Measurements from ENCODE around the gene PUS1. TPM values are rescaled to one million over a fixed set of nuclear protein-coding genes. Genes with fewer than 3 reads are reported as not detected.

Gene PUS1
- total RNA-seq, 1 donor from 2014 or later = 18.8 TPM

GRCh38 chr12:131895640-131896079, 33.4 kb upstream of the PUS1 start:
- no peaks in the 10 kb centered on the region for H3K27me3 Mint-ChIP-seq (ENCODE audit: unreplicated experiment)

GRCh38 chr12:131896080-131896810, 32.8 kb upstream of the PUS1 start:
- Mint-ChIP-seq H3K9me3 (ENCODE audit: unreplicated experiment) (no peaks in the 10 kb centered on the region), H3K4me1 (ENCODE audit: unreplicated experiment) (peaks cover 22% of the 10 kb centered on the region), H3K4me3 (ENCODE audit: unreplicated experiment) (peak overlapping the region; percentile 81), H3K27me3 (ENCODE audit: unreplicated experiment) (no peaks in the 10 kb centered on the region), H3K27ac (ENCODE audit: unreplicated experiment) (peak overlapping the region; percentile 80), H3K36me3 (ENCODE audit: unreplicated experiment) (no peaks in the 10 kb centered on the region)
- no peak for DNase-seq (ENCODE audit: extremely low spot score, unreplicated experiment)
- TF ChIP-seq CTCF (IDR thresholded peaks at IDR 0.05) = no peak

More at GRCh38 chr12:131895640-131896079, 33.4 kb upstream of the PUS1 start:
- Mint-ChIP-seq H3K27ac (ENCODE audit: unreplicated experiment) (peak overlapping the region; percentile 79), H3K4me1 (ENCODE audit: unreplicated experiment) (peaks cover 20% of the 10 kb centered on the region), H3K4me3 (ENCODE audit: unreplicated experiment) (peak overlapping the region; percentile 81), H3K9me3 (ENCODE audit: unreplicated experiment) (no peaks in the 10 kb centered on the region), H3K36me3 (ENCODE audit: unreplicated experiment) (no peaks in the 10 kb centered on the region)
- no peak for TF ChIP-seq CTCF (IDR thresholded peaks at IDR 0.05)
- DNase-seq (ENCODE audit: extremely low spot score, unreplicated experiment) = no peak

GRCh38 chr12:131896811-131897270, 32.2 kb upstream of the PUS1 start:
- no peaks in the 10 kb centered on the region for H3K27me3 Mint-ChIP-seq (ENCODE audit: unreplicated experiment)
- H3K36me3 Mint-ChIP-seq (ENCODE audit: unreplicated experiment) = no peaks in the 10 kb centered on the region
- no peaks in the 10 kb centered on the region for H3K9me3 Mint-ChIP-seq (ENCODE audit: unreplicated experiment)
- DNase-seq (ENCODE audit: extremely low spot score, unreplicated experiment) = no peak
- peaks cover 22% of the 10 kb centered on the region for H3K4me1 Mint-ChIP-seq (ENCODE audit: unreplicated experiment)
- TF ChIP-seq CTCF (IDR thresholded peaks at IDR 0.05) = no peak
- peak overlapping the region; percentile 81 for H3K4me3 Mint-ChIP-seq (ENCODE audit: unreplicated experiment)
- H3K27ac Mint-ChIP-seq (ENCODE audit: unreplicated experiment) = peak overlapping the region; percentile 80

GRCh38 chr12:131897276-131897675, 31.8 kb upstream of the PUS1 start:
- Mint-ChIP-seq H3K9me3 (ENCODE audit: unreplicated experiment) (no peaks in the 10 kb centered on the region), H3K4me3 (ENCODE audit: unreplicated experiment) (no peak overlapping the region), H3K27me3 (ENCODE audit: unreplicated experiment) (no peaks in the 10 kb centered on the region), H3K36me3 (ENCODE audit: unreplicated experiment) (peaks cover 2% of the 10 kb centered on the region), H3K4me1 (ENCODE audit: unreplicated experiment) (peaks cover 24% of the 10 kb centered on the region), H3K27ac (ENCODE audit: unreplicated experiment) (no peak overlapping the region)
- no peak for DNase-seq (ENCODE audit: extremely low spot score, unreplicated experiment)
- no peak for TF ChIP-seq CTCF (IDR thresholded peaks at IDR 0.05)

GRCh38 chr12:131897875-131898274, 31.2 kb upstream of the PUS1 start:
- no peak for DNase-seq (ENCODE audit: extremely low spot score, unreplicated experiment)
- Mint-ChIP-seq H3K27ac (ENCODE audit: unreplicated experiment) (no peak overlapping the region), H3K4me1 (ENCODE audit: unreplicated experiment) (peaks cover 27% of the 10 kb centered on the region), H3K4me3 (ENCODE audit: unreplicated experiment) (no peak overlapping the region), H3K27me3 (ENCODE audit: unreplicated experiment) (no peaks in the 10 kb centered on the region), H3K9me3 (ENCODE audit: unreplicated experiment) (no peaks in the 10 kb centered on the region), H3K36me3 (ENCODE audit: unreplicated experiment) (peaks cover 2% of the 10 kb centered on the region)
- no peak for TF ChIP-seq CTCF (IDR thresholded peaks at IDR 0.05)
